ENCODE measurements around the gene EPS15.

DNA sequence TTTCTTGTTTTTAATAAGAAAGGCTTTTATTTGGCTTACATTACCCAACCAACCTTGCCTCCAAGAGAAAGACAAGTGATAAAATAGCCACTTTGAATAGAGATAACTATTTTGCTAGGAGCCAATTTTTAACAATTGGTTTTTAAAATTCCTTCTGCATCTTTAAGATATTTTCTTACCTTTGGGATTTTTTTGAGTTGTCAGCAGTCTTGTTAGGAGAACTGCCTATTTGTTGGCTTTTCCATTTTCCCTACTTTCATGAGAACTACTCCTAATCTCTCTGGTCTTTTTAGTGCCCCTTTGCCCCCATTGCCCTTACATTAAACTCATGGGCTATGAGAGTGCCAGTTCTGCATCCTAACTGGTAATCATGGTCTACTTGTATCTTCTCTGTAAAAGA lies 38.1 kb upstream of the EPS15 start:
- TF ChIP-seq, protein P1, sequence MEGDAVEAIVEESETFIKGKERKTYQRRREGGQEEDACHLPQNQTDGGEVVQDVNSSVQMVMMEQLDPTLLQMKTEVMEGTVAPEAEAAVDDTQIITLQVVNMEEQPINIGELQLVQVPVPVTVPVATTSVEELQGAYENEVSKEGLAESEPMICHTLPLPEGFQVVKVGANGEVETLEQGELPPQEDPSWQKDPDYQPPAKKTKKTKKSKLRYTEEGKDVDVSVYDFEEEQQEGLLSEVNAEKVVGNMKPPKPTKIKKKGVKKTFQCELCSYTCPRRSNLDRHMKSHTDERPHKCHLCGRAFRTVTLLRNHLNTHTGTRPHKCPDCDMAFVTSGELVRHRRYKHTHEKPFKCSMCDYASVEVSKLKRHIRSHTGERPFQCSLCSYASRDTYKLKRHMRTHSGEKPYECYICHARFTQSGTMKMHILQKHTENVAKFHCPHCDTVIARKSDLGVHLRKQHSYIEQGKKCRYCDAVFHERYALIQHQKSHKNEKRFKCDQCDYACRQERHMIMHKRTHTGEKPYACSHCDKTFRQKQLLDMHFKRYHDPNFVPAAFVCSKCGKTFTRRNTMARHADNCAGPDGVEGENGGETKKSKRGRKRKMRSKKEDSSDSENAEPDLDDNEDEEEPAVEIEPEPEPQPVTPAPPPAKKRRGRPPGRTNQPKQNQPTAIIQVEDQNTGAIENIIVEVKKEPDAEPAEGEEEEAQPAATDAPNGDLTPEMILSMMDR (IDR thresholded peaks at IDR 0.05) = no peak
- no peak for TF ChIP-seq POLR2A (IDR thresholded peaks at IDR 0.05; ENCODE audit: low read depth)
- no peak for TF ChIP-seq POLR2AphosphoS5 (IDR thresholded peaks at IDR 0.05)
- no peak for TF ChIP-seq EP300 (IDR thresholded peaks at IDR 0.05)
